Heart right ventricle (tissue), 16 donors: ENCODE data around the gene GNG2. TPM values are rescaled to one million over a fixed set of nuclear protein-coding genes. Genes with fewer than 3 reads are reported as not detected.
A peak's percentile ranks its signal among the peaks of the same experiment; 100 is the strongest.

Experiments used
- ATAC-seq, 8 donors: fragments of 200-7000 bp; cut with Tn5 transposase; one replicate each; pipeline ENCODE4 v1.9.1; 2020; ENCODE audit warnings: mild to moderate bottlenecking in 8 of 8, moderate library complexity in 8 of 8, moderate number of reproducible peaks in 1 of 8
- DNase-seq, 2 donors: peaks; one replicate each; pipeline ENCODE4 v3.0.0-alpha.2; 2020
- H3K27ac ChIP-seq, 10 donors: fragments of 200-600 bp; sonication (generic) in 2 of 10; one replicate each; pipeline versions ENCODE4 v1.5.0 to v1.8.0; 2020 to 2022; ENCODE audit warnings: mild to moderate bottlenecking in 3 of 10
- H3K27me3 ChIP-seq, 7 donors: fragments of 200-600 bp; one replicate each; pipeline ENCODE4 v1.8.0; 2021 to 2022; ENCODE audit warnings: mild to moderate bottlenecking in 2 of 7
- H3K36me3 ChIP-seq, 9 donors: fragments of 200-600 bp; sonication (generic) in 1 of 9; one replicate each; pipeline versions ENCODE4 v1.5.0 to v1.8.0; 2020 to 2022; ENCODE audit warnings: mild to moderate bottlenecking in 2 of 9
- H3K4me1 ChIP-seq, 9 donors: fragments of 200-600 bp; sonication (generic) in 1 of 9; one replicate each; pipeline versions ENCODE4 v1.5.0 to v1.8.0; 2020 to 2022; ENCODE audit warnings: mild to moderate bottlenecking in 4 of 9
- H3K4me3 ChIP-seq, 10 donors: fragments of 200-600 bp; sonication (generic) in 2 of 10; one replicate each; pipeline versions ENCODE4 v1.5.0 to v1.8.0; 2020 to 2022; ENCODE audit warnings: mild to moderate bottlenecking in 7 of 10, moderate library complexity in 2 of 10
- H3K9me3 ChIP-seq, 11 donors: fragments of 200-600 bp in 10 of 11; sonication (generic) in 2 of 11; one replicate each; pipeline versions ENCODE4 v1.5.0 to v1.8.0; 2013 to 2022; ENCODE audit warnings: mild to moderate bottlenecking in 2 of 11, control low read depth in 1 of 11, moderate library complexity in 1 of 11
- CTCF ChIP-seq, 9 donors: fragments of 200-600 bp; sonication (generic) in 2 of 9; IDR thresholded peaks; one replicate each; pipeline versions ENCODE4 v1.5.0 to v1.8.0; 2021 to 2022; ENCODE audit warnings: antibody characterized with exemption in 9 of 9, mild to moderate bottlenecking in 5 of 9, moderate library complexity in 1 of 9
- WGBS, 2 donors: extraction: QIAGEN DNeasy Blood & Tissue Kit; methylation state at CpG; one replicate each; pipeline ENCODE4 v1.1.7; 2013; ENCODE audit warnings: inconsistent platforms in 1 of 2; 5-methylcytosine and 5-hydroxymethylcytosine counted together
- intact Hi-C, 10 donors: fragments of 100-400 bp; cut with DNase I; formaldehyde crosslinking; loops; one replicate each; pipeline versions ENCODE4 v1.11.1 to v1.14.2; 2022
- polyA plus RNA-seq, 2 donors: library from polyadenylated mRNA; stranded (reverse); fragments of 200-250 nt; gene quantifications; one replicate each; pipeline ENCODE4 v1.2.3, GENCODE V29; 2013
- total RNA-seq, 10 donors: library from RNA; stranded (reverse); fragmentation: NEBNext Ultra II Directional in 3 of 10; extraction: Animal tissue kit (Norgen Biotek cat#: 25700) in 3 of 10; gene quantifications; one replicate each; pipeline versions ENCODE4 v1.2.1 to v1.2.4, GENCODE V29; 2021 to 2023
- donor health status: Arrhythmogenic right ventricular cardiomyopathy.
- donor health status: ischemic (EF 13 %, LVEDD 7.1; RV severe dilation, severe dysfunction).
- donor health status: healthy with polysubstance abuse.
- donor health status: DM: no; HTN: yes; CAD: no.
- donor health status: DM: no; HTN: no; CAD: no.
- donor health status: ischemic (EF 25% LVEDD 6.9; RV normal size, moderate dysfunction).
- donor health status: ischemic (EF 25% LVEDD 5.7; RV mildly dilated, moderate dysfunction).
- donor health status: healthy.
- donor health status: DM: yes; HTN: yes; CAD: no.
- donor health status: Ischemic cardiomyopathy.
- donor health status: ischemic (EF 35%, LVEDD 5.7; RV mildly dilated, moderate dysfunction).
- donor health status: nonischemic (EF 11% LVEDD 7.7; RV severe dilation, severe dysfunction).
- donor health status: DM: yes; HTN: yes; CAD: no.
- donor health status: PGD.
- donor health status: ischemic (EF 29% LVEDD 5.4; RV normal size, mild dysfunction).
- donor health status: nonischemic (EF 23%, LVEDD 6.1; RV moderate dilation, normal function).

The GNG2 gene
- total and polyA plus RNA-seq, 12 donors, result 3.6 to 20.6 (median 7.2) TPM

DNA sequence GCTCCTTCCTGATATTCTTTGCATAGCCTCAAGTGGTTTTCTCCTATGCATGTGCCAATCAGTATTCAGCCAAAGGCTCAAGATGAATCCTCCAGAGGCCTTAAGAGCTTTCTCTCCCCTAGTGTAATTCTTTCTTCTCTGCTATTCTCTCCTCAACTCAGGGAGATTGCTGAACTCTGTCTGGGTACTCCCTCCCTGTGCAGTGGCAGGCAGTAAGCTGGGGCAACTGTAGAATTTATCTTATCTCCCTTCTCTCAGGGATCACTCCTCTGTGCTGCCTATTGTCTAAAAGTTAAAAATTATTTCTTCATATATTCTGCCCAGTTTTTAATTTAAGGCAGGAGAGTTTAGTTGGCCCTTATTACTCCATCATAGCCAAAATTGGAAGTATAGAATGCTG is 100.5 kb downstream of the GNG2 start:
- no peak for DNase-seq
- TF ChIP-seq CTCF (IDR thresholded peaks at IDR 0.05), result no peak
- no peak for ATAC-seq
- H3K27me3 ChIP-seq, result no peaks in the 10 kb centered on the region
- H3K4me3 ChIP-seq, result no peak overlapping the region
- no peak overlapping the region for H3K27ac ChIP-seq
- H3K36me3 ChIP-seq, result peaks cover 0 to 39% (median 0%) of the 10 kb centered on the region in 9 donors
- H3K4me1 ChIP-seq, result peaks cover 0 to 32% (median 4%) of the 10 kb centered on the region in 9 donors
- peaks cover 0 to 35% (median 24%) of the 10 kb centered on the region in 11 donors for H3K9me3 ChIP-seq
- intact Hi-C loops, result no loop called here

DNA sequence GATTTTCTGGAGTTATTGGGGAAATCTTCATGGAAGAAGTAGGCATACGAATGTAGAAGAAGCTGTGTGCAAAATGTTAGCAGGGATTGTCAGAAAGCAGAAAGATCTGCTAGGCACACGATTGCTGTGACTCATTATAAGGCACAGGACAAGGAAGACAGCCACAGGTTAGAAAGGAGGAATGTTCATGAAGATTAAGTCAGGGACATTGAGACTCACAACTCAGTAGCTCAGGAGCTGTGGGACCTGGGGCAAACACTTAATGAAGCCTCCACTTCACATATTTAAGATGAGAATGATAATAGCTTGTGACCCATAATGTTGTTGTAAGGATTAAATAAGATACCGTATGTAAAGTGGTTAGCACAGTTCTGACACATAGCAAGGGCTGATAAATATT is 102.3 kb downstream of the GNG2 start:
- DNase-seq, result no peak
- peak overlapping the region in 1 of 10 donors; percentile 5 for H3K27ac ChIP-seq

GRCh38 chr14:51963286-51963685 is 102.9 kb downstream of the GNG2 start:
- H3K27ac ChIP-seq, result peak overlapping the region in 1 of 10 donors; percentile 5
- intact Hi-C loops, result no loop called here
- TF ChIP-seq CTCF (IDR thresholded peaks at IDR 0.05), result no peak

More for the DNA sequence above, 102.3 kb downstream of the GNG2 start:
- H3K27me3 ChIP-seq, result peaks cover 0 to 4% (median 0%) of the 10 kb centered on the region in 7 donors
- intact Hi-C loops, result no loop called here
- 27 to 31% methylated on average over 3 of the region's 3 CpGs for WGBS, 2 donors
- peaks cover 0 to 26% (median 4%) of the 10 kb centered on the region in 9 donors for H3K4me1 ChIP-seq
- TF ChIP-seq CTCF (IDR thresholded peaks at IDR 0.05), result no peak
- peaks cover 0 to 31% (median 19%) of the 10 kb centered on the region in 11 donors for H3K9me3 ChIP-seq
- peak overlapping the region in 1 of 10 donors; percentile 5 for H3K4me3 ChIP-seq
- no peak for ATAC-seq
- H3K36me3 ChIP-seq, result peaks cover 0 to 32% (median 0%) of the 10 kb centered on the region in 9 donors

DNA sequence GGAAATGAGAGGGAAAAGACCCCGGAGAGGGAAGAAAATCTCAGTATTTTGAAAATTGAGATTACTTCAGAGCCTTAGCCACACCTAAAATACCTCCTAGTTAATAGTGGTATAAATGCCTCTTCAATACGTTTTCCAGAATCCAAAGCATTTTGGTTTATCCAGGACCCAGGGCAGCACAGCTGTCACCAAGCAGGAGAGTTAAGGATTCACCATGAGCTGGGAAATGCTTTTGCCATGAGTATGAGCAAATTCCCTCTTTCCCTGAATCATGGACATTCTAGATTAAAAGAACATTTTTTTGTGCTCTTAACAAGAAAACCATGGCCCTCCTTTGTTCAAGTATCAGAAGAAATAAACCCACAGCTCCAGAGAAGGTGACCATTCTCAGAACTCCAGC is 107.1 kb downstream of the GNG2 start:
- intact Hi-C loops, result no loop called here
- DNase-seq, result no peak
- Histone ChIP-seq H3K27ac (no peak overlapping the region), H3K36me3 (peaks cover 0 to 20% (median 0%) of the 10 kb centered on the region in 9 donors), H3K4me3 (no peak overlapping the region), H3K9me3 (no peaks in the 10 kb centered on the region), H3K27me3 (peaks cover 0 to 4% (median 0%) of the 10 kb centered on the region in 7 donors), H3K4me1 (peaks cover 0 to 18% (median 2%) of the 10 kb centered on the region in 9 donors)
- WGBS, 2 donors, result 84 to 88% methylated on average over 2 of the region's 2 CpGs
- no peak for TF ChIP-seq CTCF (IDR thresholded peaks at IDR 0.05)
- no peak for ATAC-seq

More at GRCh38 chr14:51963286-51963685, 102.9 kb downstream of the GNG2 start:
- Histone ChIP-seq H3K4me1 (peaks cover 0 to 26% (median 4%) of the 10 kb centered on the region in 9 donors), H3K36me3 (peaks cover 0 to 27% (median 0%) of the 10 kb centered on the region in 9 donors), H3K4me3 (peak overlapping the region in 5 of 10 donors; percentile 5 to 26 (median 18)), H3K27me3 (peaks cover 0 to 4% (median 0%) of the 10 kb centered on the region in 7 donors), H3K9me3 (peaks cover 0 to 25% (median 15%) of the 10 kb centered on the region in 11 donors)
- DNase-seq (no peak), ATAC-seq (no peak)
- 28 to 44% methylated on average over 4 of the region's 4 CpGs for WGBS, 2 donors
